GM19324 (cell line): ENCODE measurements around the gene MAEA.
"Not testable (repeated sequence)": the region's sequence is repeated elsewhere in the genome, so short reads cannot be mapped to it uniquely, and the experiment has no call there.

Experiments used
- ATAC-seq: cut with Tn5 transposase; IDR thresholded peaks from one replicate; pipeline ENCODE4 v1.9.1; 2021; ENCODE audit warnings: mild to moderate bottlenecking, moderate library complexity; ENCODE audit not compliant: unreplicated experiment, low FRiP score

Gene MAEA

DNA sequence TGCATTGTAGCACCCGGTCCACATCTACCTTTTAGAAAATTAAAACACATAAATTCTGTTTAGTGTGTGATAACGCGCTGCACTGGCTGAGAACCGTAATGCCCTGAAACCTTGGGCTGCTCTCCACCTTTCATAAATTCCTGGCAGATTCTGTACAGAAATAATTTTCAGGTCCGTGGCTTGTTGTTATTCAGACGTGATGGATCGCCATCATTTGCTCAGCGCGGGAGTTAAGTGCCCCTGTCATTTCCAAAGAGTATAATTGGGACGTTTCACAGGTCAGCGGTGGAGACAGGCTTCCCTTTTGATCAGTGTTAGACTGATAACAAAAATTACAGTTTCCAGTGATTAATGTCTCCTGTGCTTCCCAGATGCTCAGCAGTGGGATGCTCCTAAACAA, 73.8 kb downstream of the MAEA start:
- ATAC-seq: no peak

DNA sequence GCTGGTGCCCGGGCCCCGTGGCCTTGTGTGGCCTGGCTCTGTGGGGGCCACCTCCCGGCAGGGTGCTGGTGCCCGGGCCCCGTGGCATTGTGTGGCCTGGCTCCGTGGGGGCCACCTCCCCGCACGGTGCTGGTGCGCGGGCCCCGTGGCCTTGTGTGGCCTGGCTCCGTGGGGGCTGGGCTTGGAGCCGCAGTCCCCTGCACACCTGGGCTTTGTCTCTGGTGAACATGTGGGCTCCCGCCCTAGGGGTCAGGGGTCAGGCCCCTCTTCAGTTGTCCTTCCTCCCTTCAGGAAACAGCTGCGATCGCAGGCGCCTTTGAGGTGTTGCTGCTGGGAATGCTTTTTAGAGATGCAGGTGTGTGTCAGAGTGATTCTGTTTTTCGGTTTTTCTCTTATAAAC, 74.5 kb downstream of the MAEA start:
- no peak for ATAC-seq

DNA sequence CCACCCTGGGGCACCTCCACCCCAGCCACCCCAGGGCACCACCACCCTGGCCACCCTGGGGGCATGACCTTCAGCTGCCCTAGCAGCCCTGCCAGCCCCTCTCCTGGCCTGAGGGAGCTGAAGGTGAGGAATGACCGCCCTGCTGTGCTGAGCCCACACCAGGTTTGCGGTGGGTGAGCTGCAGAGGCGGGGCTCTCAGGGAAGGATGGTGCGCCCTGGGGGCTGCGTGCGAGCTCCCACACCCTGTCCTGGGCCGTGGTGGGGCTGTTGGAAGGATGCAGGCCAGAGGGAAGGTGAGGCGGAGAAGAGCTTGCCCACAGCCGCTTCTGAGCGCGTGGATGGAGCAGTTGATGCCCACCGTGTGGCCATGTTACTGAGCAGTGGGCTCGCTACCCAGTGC, 75.1 kb downstream of the MAEA start:
- no peak for ATAC-seq

DNA sequence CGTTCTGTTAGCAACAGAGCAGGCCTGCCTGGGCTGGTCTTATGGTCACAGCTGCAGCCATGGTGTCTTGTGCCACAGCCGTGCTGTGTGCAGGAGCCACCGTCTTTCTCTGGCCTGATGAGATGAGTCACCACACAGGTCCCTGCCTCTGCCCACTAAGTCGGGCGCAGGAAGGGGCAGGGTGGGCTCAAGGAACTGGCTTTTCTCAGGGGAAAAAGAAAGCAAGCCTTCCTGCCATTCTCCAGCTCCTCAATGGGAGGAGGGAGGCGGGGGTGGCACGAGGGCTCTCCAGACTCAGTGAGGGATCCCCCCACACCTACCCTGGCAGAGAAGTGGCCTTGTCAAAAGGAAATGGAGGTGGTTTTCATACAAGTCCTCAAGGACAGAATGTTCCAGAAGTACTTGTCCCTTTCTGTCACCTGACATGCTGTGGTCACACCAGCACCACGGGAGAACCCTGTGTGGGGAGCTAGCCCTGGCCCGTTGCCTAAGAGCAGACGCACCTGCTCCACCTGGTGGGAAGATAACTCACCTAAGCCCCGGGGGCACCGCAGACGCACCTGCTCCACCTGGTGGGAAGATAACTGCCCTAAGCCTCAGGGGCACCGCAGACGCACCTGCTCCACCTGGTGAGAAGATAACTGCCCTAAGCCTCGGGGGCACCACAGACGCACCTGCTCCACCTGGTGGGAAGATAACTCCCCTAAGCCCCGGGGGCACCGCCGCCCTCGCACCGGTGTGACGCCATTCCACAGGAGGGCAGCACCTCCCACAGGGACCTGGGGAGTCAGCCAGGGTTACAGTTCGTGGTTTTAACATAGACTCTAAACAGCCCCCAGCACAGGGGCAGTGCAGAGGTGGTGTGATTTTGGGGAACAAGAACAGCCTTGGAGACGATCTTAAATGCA, 75.8 kb downstream of the MAEA start:
- no peak for ATAC-seq

GRCh38 chr4:1366371-1367229, 76.9 kb downstream of the MAEA start:
- no peak for ATAC-seq

- ATAC-seq: no peak
Observed at GRCh38 chr4:1367230-1367935, 77.7 kb downstream of the MAEA start.

DNA sequence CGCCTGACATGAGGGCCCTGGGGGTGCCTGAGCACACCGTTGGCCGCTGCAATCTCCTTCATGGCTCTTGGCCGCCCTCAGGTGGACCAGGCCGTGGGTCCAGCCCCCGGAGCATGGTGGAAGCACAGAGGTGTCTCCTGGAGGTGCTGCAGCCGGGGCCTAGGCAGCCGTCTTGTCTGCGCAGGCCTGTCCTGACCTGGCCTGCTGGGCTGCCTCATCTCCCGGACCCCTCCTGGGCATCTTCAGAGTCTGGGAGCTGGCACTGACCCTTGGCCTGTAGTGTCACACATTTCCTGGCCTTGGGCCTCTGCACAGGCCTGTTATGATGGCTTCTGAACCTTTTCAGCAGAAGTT, 78.2 kb downstream of the MAEA start:
- ATAC-seq: no peak

DNA sequence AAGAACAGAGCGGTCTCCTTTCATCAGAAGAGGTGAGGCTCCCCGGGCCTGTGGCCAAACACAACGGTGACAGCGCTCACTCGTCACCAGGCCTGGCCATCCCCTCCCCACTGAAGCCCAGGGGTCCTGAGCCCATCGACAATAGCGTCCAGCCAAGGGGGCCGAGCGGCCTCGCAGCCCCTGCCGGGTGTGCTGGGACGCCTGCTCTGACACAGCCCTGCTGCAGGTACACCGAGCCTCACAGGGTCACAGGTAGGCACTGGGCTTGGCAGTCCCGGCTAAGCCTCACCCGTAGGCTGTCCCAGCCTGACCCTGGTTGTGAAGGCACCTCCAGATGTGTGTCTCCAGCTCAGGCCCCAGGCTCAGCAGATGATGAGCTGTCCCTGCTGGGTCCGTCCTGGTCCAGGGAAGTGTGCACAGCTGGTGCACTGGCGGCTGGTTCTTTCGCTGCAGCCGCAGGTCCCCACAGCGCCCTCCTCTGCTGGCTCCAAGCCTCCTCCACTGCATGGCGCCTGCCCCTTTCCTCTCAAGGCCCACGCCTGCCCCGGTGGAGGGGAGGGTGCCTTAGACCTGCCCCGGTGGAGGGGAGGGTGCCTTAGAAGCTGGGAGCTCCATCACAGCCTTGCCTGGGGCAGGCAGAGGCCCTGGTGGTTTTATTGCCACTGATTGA, 78.9 kb downstream of the MAEA start:
- ATAC-seq: no peak

DNA sequence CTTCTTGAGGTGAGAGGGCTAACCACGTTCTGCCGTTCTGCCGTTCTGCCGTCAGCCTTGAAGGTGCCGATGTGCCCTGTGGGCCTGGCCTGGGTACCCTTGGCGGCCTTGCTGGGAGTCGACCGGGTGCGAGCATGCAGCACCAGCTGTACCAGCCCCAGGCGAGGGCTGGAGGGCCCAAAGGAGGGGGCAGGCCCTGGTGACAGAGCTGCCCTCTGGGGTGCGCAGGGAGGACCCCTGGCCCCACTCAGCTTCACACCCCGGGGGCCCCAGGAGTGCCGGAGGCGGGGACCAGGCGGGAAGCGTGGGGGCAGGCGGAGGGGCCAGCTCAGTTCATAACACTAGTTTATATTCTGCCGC, 79.4 kb downstream of the MAEA start:
- ATAC-seq: no peak

- no peak for ATAC-seq
Observed at GRCh38 chr4:1369479-1370079, 79.9 kb downstream of the MAEA start.

DNA sequence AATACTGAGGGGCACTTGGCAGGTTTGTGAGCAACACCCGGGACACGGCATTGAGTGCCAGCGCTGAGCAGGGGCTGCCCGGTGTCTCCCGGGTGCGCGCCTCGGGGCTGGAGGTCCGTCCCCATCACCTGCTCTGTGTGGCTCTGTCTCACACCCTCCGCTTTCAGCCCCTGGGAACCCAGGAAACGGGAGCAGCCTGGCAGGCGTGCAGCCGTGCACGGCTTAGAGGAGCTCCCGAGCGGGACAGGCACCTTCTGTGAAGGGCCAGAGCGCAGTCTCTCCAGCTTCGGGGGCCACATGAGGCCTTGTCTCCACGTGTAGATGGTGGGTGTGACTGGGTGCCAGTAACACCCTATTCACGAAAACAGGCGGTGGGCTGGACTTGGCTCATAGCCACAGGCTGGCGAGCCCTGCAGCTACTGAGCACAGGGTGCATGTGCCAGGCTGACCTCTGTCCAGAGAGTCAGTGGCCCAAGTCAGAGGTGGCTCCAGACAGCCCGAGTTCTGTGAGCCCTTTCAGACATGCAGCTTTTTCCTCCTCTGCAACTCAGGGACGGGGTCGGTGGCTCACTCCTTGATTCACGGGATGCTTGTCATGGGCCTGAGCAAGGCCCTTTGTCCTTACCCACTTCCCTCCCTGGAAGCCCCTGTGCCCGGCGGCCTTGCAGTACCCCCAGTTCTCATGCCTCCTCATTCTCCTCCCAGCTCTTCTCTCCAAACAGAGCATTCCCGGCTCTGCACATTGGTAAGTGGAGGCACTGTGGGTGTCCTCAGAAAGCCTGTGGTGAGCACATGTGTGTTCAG, 80.8 kb downstream of the MAEA start:
- ATAC-seq: no peak

- ATAC-seq: no peak
Observed at GRCh38 chr4:1371176-1372165, 81.8 kb downstream of the MAEA start.

DNA sequence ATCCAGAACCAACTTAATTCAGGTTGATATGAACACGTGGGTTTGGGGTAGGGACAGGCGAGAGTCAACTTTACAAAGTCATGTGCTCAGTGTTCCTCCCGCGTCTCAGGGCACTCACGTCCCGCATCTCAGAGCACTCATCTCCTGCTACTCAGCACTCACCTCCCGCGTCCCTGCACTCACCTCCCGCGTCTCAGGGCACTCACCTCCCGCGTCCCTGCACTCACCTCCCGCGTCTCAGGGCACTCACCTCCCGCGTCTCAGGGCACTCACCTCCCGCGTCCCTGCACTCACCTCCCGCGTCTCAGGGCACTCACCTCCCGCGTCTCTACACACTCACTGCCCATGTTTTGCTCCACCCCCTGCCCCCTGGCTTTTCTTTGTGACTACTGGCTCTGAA, 82.9 kb downstream of the MAEA start:
- not testable (repeated sequence) for ATAC-seq

DNA sequence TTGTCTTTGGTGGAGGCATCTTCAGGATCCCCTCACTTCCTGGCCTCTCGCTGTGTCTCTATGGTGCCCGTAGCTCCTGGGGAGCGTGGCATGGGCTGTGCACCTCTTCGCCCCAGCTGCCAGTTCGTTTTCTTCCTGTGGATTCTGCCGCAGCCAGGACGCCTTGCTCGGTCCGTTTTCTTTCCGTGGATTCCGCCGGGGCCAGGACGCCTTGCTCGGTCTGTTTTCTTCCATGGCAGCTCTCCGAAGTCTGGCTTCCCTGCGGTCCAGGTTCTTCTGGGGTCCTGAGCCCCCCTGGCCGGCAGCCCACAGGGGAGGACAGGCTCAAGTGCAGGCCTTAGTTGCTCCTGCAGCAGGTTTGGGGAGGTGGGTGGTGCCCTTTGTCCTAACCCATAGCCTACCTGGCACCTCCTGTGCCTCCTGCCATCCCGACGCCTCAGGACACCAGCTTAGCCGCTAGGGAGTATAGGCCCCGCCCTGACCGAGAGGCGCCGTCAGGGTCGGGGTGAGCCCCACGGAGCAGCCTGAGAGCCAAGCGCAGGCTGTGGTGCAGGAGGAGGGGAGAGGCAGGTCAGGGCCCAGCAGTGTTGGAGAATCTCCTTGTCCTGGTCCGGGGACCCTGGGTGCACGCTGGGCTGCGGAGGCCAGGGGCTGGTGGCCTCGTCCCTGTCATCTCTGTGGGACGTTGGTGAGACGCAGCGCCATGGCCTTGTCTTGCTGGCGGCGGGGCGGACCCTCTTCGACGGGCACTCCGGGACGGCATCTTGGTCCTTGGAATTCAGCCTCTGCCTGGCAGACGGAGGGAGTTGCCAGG, 84.4 kb downstream of the MAEA start:
- no peak for ATAC-seq

DNA sequence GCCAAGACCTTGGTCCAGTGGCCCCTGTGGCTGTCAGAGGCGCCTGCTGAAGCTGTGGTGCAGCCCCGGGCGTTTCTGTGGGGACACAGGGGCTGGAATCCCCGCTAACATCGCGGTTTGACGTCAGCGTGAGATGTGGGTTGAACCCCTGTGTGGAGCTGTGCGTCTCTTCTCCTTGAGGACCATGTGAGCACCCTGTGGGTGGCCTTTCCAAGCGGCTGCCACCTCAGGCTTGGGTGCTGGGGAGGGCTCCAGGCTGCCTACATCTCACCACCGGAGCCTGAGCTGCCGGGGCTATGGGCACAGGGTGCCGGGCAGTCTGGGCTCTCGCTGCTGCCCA, 85.0 kb downstream of the MAEA start:
- ATAC-seq: no peak

- no peak for ATAC-seq
Observed at GRCh38 chr4:1375051-1375721, 85.5 kb downstream of the MAEA start.

DNA sequence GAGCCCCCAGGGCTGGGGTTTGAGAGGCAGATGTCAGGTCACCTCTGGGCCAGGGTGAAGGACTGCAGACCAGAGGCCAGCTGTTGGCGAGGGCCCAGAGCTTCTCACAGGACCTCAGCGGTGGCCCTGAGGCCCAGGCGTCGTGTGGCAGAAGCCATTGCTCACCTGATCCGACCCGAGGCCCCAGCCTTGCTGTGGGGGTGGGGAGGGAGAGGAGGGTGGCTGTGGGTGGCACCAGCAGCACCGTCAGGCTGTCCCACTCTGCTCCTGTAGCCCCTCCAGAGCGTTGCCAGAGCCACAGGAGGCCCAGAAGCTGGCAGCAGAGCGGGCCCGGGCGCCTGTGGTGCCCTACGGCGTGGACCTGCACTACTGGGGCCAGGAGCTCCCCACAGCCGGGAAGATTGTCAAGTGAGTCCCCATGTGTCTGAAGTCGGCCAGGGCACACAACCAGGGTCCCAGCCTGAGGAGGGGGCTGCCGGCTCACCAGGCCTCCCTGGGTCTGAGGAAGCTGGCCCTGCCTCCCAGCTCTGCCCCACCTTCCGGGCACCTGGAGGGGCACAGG, 86.2 kb downstream of the MAEA start:
- no peak for ATAC-seq
